GM12878 (cell line): ENCODE results near the gene BBLN. TPM values are rescaled to one million over a fixed set of nuclear protein-coding genes. Genes with fewer than 3 reads are reported as not detected.

Source experiments
- ASH2L ChIP-seq: fragments of 300-600, 200-600 bp; sonication (generic); IDR thresholded peaks from 2 replicates; pipeline ENCODE4 v1.6.1; 2017; ENCODE audit warnings: low read depth, mild to moderate bottlenecking, borderline replicate concordance
- ATF3 ChIP-seq: IDR thresholded peaks from 2 replicates; pipeline ENCODE4 v1.6.1; 2011; ENCODE audit warnings: low read depth, mild to moderate bottlenecking, low read length, moderate library complexity, borderline replicate concordance; ENCODE audit errors: extremely low read depth
- BMI1 ChIP-seq: fragments of 450-650 bp; IDR thresholded peaks from 2 replicates; pipeline ENCODE4 v1.6.1; 2016; ENCODE audit warnings: mild to moderate bottlenecking, moderate library complexity, borderline replicate concordance
- CBFB ChIP-seq: IDR thresholded peaks from 2 replicates; pipeline ENCODE4 v1.6.1; 2016; ENCODE audit warnings: antibody characterized with exemption, low read depth
- CREB1 ChIP-seq: IDR thresholded peaks from 2 replicates; pipeline ENCODE4 v1.6.1; 2012; ENCODE audit warnings: low read depth, mild to moderate bottlenecking, inconsistent platforms
- DPF2 ChIP-seq: fragments of 450-650 bp; IDR thresholded peaks from 2 replicates; pipeline ENCODE4 v1.6.1; 2017; ENCODE audit warnings: mild to moderate bottlenecking
- EED ChIP-seq: sonication (generic); IDR thresholded peaks from 2 replicates; pipeline ENCODE4 v1.6.1; 2016; ENCODE audit warnings: antibody characterized with exemption, low read depth
- FOXM1 ChIP-seq: IDR thresholded peaks from 2 replicates; pipeline ENCODE4 v1.6.1; 2012; ENCODE audit warnings: low read depth, mild to moderate bottlenecking, inconsistent platforms, low read length, moderate library complexity
- GATAD2B ChIP-seq: fragments of 450-650 bp; conservative IDR thresholded peaks from 2 replicates; pipeline ENCODE4 v1.6.1; 2017; ENCODE audit warnings: low read depth, mild to moderate bottlenecking, moderate library complexity
- HDAC2 ChIP-seq: fragments of 200-600 bp; sonication (generic); IDR thresholded peaks from 2 replicates; pipeline ENCODE4 v1.6.1; 2017
- IRF5 ChIP-seq: fragments of 450-650 bp; IDR thresholded peaks from 2 replicates; pipeline ENCODE4 v1.6.1; 2017; ENCODE audit warnings: borderline replicate concordance
- JUND ChIP-seq: IDR thresholded peaks from 2 replicates; pipeline ENCODE4 v1.6.1; 2012; ENCODE audit warnings: low read depth, mild to moderate bottlenecking, low read length, improper control_type of control experiment, moderate library complexity
- NR2C1 ChIP-seq: fragments of 450-650 bp; IDR thresholded peaks from 2 replicates; pipeline ENCODE4 v1.6.1; 2017; ENCODE audit warnings: antibody characterized with exemption, mild to moderate bottlenecking, moderate library complexity
- POLR2A ChIP-seq: IDR thresholded peaks from 2 replicates; pipeline ENCODE4 v1.6.1; 2011; ENCODE audit warnings: low read depth, mild to moderate bottlenecking, low read length
- POLR2AphosphoS5 ChIP-seq: IDR thresholded peaks from 2 replicates; pipeline ENCODE4 v1.6.1; 2011; ENCODE audit warnings: mild to moderate bottlenecking, low read length, inconsistent platforms
- RUNX3 ChIP-seq: IDR thresholded peaks from 2 replicates; pipeline ENCODE4 v1.6.1; 2012; ENCODE audit warnings: low read length, inconsistent platforms
- SIN3A ChIP-seq: IDR thresholded peaks from 2 replicates; pipeline ENCODE4 v1.6.1; 2012; ENCODE audit warnings: low read depth, low read length, improper control_type of control experiment
- SRF ChIP-seq, 2 experiments: IDR thresholded peaks; 2 replicates each; pipeline ENCODE4 v1.6.1; 2011; ENCODE audit warnings: low read depth in 2 of 2, low read length in 2 of 2, mild to moderate bottlenecking in 1 of 2, moderate library complexity in 1 of 2
- TCF12 ChIP-seq: IDR thresholded peaks from 2 replicates; pipeline ENCODE4 v1.6.1; 2011; ENCODE audit warnings: low read depth, mild to moderate bottlenecking, low read length
- ZNF622 ChIP-seq: fragments of 450-650 bp; IDR thresholded peaks from 2 replicates; pipeline ENCODE4 v1.6.1; 2017; ENCODE audit warnings: mild to moderate bottlenecking, inconsistent platforms
- polyA plus RNA-seq, 11 experiments: library from polyadenylated mRNA; depleted of rRNA in 4 of 11; unstranded in 6 of 11; stranded (reverse) in 5 of 11; fragments of >200 nt; fragmentation: Nextera tagmentation in 4 of 11; fragmentation: Illumina TruSeq in 1 of 11; extraction: Ambion mirVana in 4 of 11; extraction: Trizol in 1 of 11; gene quantifications; 1 replicate in 1 of 11; 2 replicates in 10 of 11; pipeline versions ENCODE4 v1.2.1 to v1.2.3, GENCODE V29; 2011 to 2016; ENCODE audit warnings: inconsistent platforms in 2 of 11, missing spikeins in 2 of 11, low read depth in 1 of 11
- total RNA-seq, 4 experiments: library from RNA; depleted of rRNA in 3 of 4; stranded (reverse); fragments of >200 nt in 3 of 4; fragmentation: Illumina TruSeq in 1 of 4; extraction: Trizol in 1 of 4; gene quantifications; 2 replicates each; pipeline versions ENCODE4 v1.2.1 to v1.2.3, GENCODE V29; 2013 to 2021
- TF ChIP-seq, protein P1 (sequence below): fragments of 450-650 bp; IDR thresholded peaks from 2 replicates; pipeline ENCODE4 v1.6.1; 2016; ENCODE audit warnings: mild to moderate bottlenecking
- TF ChIP-seq, protein P2 (sequence below): IDR thresholded peaks from 2 replicates; pipeline ENCODE4 v1.6.1; 2012; ENCODE audit warnings: mild to moderate bottlenecking, low read depth, low read length

Gene BBLN
- total and polyA plus RNA-seq, 10 of the 15 experiments (the other 5 are each of a cell fraction or from before 2014, with no cell fraction given), result 3.8 to 194 (median 66.2) TPM

- TF ChIP-seq IRF5 (0 out of 2 replicates have a peak, but pooled peaks have one; percentile 17), CBFB (peak; percentile 75), POLR2AphosphoS5 (peak; percentile 73), POLR2A (peak; percentile 91), GATAD2B (peak; percentile 98), DPF2 (peak; percentile 87), BMI1 (no peak), SIN3A (0 out of 2 replicates have a peak, but pooled peaks have one; percentile 69), ASH2L (no peak), CREB1 (no peak), NR2C1 (peak; percentile 54), EED (peak; percentile 70), HDAC2 (no peak), JUND (peak; percentile 69; the same call in 1 of the 2 replicates), SRF (IDR thresholded peaks at IDR 0.05; ENCODE audit: low read depth in 2 of 2, low read length in 2 of 2) (peak in 1 of 2 experiments; percentile 51; a peak in 1 of 4 replicates), ATF3 (no peak), RUNX3 (peak; percentile 81), ZNF622 (no peak), TCF12 (no peak), FOXM1 (no peak)
- TF ChIP-seq, protein P1, sequence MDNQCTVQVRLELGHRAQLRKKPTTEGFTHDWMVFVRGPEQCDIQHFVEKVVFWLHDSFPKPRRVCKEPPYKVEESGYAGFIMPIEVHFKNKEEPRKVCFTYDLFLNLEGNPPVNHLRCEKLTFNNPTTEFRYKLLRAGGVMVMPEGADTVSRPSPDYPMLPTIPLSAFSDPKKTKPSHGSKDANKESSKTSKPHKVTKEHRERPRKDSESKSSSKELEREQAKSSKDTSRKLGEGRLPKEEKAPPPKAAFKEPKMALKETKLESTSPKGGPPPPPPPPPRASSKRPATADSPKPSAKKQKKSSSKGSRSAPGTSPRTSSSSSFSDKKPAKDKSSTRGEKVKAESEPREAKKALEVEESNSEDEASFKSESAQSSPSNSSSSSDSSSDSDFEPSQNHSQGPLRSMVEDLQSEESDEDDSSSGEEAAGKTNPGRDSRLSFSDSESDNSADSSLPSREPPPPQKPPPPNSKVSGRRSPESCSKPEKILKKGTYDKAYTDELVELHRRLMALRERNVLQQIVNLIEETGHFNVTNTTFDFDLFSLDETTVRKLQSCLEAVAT, result no peak
- TF ChIP-seq, protein P2, sequence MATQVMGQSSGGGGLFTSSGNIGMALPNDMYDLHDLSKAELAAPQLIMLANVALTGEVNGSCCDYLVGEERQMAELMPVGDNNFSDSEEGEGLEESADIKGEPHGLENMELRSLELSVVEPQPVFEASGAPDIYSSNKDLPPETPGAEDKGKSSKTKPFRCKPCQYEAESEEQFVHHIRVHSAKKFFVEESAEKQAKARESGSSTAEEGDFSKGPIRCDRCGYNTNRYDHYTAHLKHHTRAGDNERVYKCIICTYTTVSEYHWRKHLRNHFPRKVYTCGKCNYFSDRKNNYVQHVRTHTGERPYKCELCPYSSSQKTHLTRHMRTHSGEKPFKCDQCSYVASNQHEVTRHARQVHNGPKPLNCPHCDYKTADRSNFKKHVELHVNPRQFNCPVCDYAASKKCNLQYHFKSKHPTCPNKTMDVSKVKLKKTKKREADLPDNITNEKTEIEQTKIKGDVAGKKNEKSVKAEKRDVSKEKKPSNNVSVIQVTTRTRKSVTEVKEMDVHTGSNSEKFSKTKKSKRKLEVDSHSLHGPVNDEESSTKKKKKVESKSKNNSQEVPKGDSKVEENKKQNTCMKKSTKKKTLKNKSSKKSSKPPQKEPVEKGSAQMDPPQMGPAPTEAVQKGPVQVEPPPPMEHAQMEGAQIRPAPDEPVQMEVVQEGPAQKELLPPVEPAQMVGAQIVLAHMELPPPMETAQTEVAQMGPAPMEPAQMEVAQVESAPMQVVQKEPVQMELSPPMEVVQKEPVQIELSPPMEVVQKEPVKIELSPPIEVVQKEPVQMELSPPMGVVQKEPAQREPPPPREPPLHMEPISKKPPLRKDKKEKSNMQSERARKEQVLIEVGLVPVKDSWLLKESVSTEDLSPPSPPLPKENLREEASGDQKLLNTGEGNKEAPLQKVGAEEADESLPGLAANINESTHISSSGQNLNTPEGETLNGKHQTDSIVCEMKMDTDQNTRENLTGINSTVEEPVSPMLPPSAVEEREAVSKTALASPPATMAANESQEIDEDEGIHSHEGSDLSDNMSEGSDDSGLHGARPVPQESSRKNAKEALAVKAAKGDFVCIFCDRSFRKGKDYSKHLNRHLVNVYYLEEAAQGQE, result no peak
These were observed 31.5 kb downstream of the BBLN start, which contains the start of gene CIZ1 (continued) for GRCh38 chr9:128191406-128192046.
